ENCODE data around the gene NSUN3.
"Not testable (repeated sequence)": the region's sequence is repeated elsewhere in the genome, so short reads cannot be mapped to it uniquely, and the experiment has no call there.

The NSUN3 gene

DNA sequence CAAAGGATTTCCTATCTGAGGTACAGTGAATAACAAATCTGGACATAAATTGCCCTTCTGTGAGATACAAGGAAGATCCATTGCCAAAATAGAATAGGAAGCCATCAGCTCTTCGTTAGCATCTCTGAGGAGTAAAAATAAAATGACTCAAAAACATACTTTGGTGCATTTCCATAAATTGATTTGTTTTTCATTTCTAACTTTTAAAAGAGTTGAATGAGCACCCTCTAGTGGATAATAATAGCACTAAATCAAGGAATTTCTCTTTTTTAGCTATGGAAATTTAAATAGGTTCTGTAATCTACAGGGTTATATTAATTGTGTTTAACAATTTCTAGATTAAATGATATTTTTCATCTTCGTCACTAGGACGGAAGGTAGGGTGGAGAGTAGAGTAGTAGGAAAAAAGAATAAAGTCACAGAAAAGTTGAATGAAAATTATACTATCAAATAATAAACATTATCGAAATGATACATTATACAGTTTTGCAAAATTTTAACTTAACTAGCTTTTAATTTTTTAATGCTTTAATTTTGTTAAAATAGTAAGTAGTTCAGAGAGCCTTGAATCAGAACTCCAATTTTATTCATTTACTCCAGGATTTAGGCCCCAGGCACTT lies 6.4 kb downstream of the NSUN3 start:
- DNase-seq, result peak; percentile 47

DNA sequence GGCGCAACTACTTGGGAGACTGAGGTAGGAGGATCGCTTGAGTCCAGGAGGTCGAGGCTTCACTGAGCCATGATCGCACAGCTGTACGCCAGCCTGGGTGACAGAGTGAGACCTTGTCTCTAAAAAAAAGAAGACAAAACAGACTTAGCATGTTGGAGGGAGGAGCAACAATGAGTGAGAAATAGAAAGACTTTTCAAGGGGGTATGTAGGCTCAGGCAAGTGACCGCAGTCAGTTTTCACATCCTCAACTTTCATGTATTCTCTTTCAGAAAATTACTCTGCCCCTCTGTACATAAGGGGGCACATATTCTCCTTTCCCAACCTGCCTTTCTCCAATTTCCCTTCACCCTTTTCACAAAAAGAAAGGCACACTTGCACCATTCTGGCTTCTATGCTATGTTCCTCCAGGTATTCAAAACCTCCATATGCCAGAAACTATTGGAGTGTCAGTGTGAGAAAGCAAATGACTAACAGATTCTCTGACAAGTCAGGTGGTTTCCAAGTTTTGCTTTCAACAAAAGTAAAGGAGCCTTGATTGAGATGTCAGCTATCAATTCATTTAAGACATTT lies 7.6 kb downstream of the NSUN3 start:
- no peak for DNase-seq

- no peak for DNase-seq
Measured at GRCh38 chr3:94071713-94072284, 8.9 kb downstream of the NSUN3 start.

DNA sequence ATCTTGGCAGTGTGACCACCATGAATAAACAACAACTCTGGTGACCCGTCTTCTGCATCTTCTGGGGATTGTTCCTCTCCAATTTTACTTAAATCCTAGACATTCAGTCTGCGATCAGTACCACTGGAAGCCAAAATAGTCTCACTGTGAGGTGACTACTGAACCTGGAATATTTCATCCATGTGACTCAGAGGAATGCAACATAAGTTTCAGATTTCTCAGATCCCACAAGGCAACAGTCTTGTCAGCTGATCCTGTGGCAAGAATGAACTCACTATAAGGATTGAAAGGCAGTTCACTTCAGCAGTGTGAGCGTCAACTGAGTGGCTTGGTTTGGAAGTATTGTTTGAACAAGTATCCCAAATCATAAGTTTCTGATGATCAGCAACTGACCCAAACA lies 13.2 kb downstream of the NSUN3 start:
- DNase-seq, result no peak

GRCh38 chr3:94080552-94080951 lies 17.7 kb downstream of the NSUN3 start:
- DNase-seq, result not testable (repeated sequence)

DNA sequence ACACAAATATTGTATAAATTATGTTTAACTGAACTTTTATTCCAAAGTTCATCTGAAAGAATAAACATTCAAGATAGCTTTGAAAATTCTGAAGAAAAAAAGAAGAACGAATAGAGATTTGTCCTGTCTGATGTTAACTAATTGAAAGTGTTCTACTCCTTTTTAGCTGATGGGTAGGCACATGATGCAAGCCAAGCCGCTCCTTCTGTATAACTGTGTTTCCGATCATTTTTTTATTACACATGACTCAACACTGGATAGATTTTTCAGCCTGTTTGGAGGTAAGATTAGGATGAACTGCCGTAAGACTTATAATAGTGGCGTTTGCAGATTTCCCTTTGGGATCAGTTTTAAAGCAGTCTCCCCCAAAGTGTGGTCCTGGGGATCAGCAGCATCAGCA lies 19.0 kb downstream of the NSUN3 start:
- DNase-seq, result no peak

DNA sequence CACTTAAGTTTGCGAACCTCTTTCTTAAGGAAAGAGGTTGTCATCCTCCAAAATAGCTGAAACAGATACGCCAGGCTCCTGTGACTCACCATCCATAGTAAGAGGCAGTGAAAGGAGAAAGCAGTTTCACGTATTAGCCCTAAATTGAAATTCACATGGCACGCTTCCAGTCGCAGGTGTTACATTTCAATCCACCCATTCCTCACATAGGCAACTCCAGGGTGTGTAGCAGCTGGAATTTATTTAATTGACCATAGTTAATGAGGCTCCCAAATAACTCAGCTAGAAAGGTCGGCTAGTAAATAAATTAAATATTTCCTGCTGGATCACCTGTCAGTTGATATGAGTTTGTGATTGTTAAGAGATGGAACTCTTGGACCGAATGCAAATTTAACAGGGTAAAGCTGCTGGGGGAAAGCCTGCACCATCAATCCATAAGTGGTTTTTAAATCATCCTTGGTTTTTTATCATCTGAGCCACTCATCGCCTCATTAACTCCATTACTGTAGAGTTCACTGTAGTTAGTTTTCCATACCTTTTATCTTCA lies 19.6 kb downstream of the NSUN3 start:
- no peak for DNase-seq

DNA sequence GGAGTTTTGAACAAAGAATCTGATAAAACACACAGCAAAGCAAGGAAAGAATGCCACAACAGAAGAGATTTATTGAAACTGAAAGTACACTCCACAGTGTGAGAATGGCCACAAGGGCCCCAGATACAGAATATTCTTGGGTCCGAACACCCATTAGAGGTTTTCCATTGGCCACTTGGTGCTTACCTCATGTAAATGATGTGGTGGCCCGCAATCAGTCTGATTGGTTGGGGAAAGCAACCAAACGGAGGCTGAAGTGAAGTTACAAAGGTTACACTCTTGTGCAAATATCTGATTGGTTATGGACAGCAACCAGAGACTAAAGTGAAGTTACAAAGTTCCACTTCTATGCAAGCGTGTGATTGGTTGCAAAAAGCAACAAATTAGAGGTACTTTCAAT lies 20.4 kb downstream of the NSUN3 start:
- DNase-seq, result no peak

DNA sequence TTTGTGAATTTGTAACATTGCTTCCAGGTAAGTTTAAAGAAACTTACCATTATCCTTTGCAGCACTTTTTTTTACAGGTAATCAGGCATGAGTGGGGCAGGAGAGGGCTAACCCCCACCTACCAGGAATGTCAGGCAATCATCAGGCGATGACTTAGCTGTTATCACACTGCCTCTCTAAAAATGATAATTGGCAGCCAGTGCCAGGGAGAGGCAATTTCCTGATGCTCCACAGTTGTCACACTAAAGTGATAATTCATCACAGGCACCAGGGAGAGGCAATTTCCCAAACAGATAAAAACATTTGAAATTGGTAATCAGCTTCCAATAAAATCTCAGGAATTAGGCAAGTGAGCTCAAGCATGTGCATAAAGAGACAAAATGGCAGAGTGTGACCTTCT lies 26.3 kb downstream of the NSUN3 start:
- no peak for DNase-seq

- no peak for DNase-seq
Measured at GRCh38 chr3:94092086-94092485, 29.2 kb downstream of the NSUN3 start.

- DNase-seq, result no peak
Measured at GRCh38 chr3:94093151-94093550, 30.3 kb downstream of the NSUN3 start.

DNA sequence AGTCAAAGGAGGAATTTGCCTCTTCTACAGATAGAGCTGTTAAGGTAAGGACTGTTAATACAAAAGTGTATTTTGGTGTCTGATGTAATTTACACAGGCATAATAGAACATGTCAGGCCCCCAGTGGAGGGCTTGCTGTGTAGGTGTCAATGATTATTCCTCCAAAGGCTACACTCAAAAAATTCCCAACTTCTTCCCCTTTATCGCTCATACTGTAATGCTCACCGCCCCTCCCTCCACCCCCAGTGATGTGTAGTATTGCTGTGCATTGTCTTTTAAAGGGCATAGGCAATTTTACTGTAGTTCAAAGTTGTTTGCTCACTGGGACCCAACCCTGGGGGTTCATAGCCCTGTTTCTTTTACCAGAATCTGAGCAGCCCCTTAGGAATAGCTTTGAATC lies 32.2 kb downstream of the NSUN3 start:
- DNase-seq, result no peak

GRCh38 chr3:94098452-94098851 lies 35.6 kb downstream of the NSUN3 start:
- DNase-seq, result peak; percentile 15

- no peak for DNase-seq
Measured at GRCh38 chr3:94099311-94099710, 36.5 kb downstream of the NSUN3 start.

- peak; percentile 35 for DNase-seq
Measured at GRCh38 chr3:94101860-94102259, 39.0 kb downstream of the NSUN3 start.

GRCh38 chr3:94106268-94106667 lies 43.4 kb downstream of the NSUN3 start:
- peak; percentile 36 for DNase-seq

- DNase-seq, result not testable (repeated sequence)
Measured at GRCh38 chr3:94110232-94110631, 47.4 kb downstream of the NSUN3 start.

- no peak for DNase-seq
Measured at GRCh38 chr3:94110854-94111253, 48.0 kb downstream of the NSUN3 start.

DNA sequence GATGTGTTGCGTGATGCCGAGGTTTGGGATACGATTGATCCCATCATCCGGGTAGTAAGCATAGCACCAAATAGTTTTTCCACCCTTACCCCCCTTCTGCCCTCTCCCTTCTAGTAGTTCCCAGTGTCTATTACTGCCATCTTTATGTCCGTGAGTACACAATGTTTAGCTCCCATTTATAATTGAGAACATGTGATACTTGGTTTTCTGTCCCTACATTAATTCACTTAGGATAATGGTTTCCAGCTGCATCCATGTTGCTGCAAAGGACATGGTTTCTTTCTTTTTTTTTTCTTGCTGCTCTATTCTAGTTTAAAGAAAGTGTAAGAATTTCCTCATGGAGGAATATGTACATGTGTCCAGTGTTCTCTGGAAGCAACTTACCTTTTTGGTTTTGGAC lies 51.8 kb downstream of the NSUN3 start:
- DNase-seq, result no peak

DNA sequence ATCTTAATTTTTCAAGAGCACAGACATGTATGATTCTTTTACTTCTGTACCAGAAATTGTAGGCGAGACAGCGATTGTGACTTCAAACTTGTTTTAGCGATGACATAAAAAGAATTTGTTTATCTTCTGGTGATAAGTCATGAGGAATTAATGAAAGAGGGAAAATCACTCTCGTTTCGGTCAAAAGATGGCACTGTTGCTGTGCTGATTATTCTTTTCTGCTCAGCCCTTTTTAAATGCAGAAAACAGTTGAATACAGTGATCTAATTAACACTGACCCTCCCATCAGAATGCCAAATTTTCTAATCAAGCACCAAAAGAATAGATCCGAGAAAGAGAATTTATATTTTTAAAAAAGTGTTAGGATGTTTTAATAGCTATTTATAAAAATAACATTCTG lies 52.6 kb downstream of the NSUN3 start:
- DNase-seq, result peak; percentile 53

- no peak for DNase-seq
Measured at GRCh38 chr3:94117729-94118128, 54.9 kb downstream of the NSUN3 start.

DNA sequence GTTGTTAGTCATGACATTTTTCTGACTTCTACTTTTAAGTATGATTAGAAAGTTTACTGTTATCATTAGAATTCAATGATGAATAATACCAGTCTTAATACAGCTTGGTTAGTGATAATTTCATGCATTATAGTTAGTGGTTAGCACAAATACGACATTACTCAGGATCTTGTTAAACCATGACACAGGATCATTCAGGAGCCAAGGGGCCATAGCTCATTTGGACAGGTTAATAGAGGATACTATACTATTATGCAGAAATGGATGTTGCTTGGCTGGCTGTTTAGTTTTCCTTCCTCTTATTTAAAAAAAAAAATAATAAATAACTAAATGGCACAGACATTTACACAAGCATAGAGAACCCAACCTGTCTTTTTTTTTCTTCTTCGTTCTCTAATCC lies 55.5 kb downstream of the NSUN3 start:
- DNase-seq, result no peak

GRCh38 chr3:94121161-94121560 lies 58.3 kb downstream of the NSUN3 start:
- no peak for DNase-seq

DNA sequence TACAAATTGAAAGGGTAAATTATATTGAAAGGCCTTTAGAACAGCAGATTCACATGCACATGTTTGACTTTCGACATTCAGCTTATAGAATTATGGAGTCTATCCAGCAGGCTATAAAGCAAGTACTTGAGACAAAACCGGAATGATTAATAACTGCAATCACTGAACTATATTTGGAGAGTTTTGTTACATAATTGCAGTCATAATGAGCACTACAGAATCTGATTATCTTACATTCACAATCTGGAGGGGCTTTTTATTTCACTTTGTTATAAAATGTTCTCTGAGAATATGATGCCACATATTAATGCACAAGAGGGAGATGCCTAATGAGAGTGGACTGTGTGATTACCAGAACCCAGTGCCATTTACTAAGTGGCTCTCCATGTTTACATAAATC lies 64.3 kb downstream of the NSUN3 start:
- no peak for DNase-seq

- no peak for DNase-seq
Measured at GRCh38 chr3:94130690-94131089, 67.8 kb downstream of the NSUN3 start.

All from hematopoietic multipotent progenitor cell treated with erythropoietin and hydrocortisone succinate and interleukin-3 and kit ligand, for 8 days (in vitro differentiated cells).